GM12891 (cell line): ENCODE data around the gene NDOR1.

Experiments
- PAX5 ChIP-seq: IDR thresholded peaks from 2 replicates; pipeline ENCODE4 v1.6.1; 2011; ENCODE audit warnings: low read length, moderate library complexity, mild to moderate bottlenecking; ENCODE audit not compliant: insufficient read depth, severe bottlenecking
- POLR2A ChIP-seq: IDR thresholded peaks from 2 replicates; pipeline ENCODE4 v1.6.1; 2011; ENCODE audit warnings: low read depth, low read length, control low read depth
- POLR2AphosphoS5 ChIP-seq: IDR thresholded peaks from 2 replicates; pipeline ENCODE4 v1.6.1; 2011; ENCODE audit warnings: low read depth, low read length, control low read depth
- SPI1 ChIP-seq: IDR thresholded peaks from 2 replicates; pipeline ENCODE4 v1.6.1; 2011; ENCODE audit warnings: low read depth, low read length, control low read depth
- TAF1 ChIP-seq: IDR thresholded peaks from 2 replicates; pipeline ENCODE4 v1.6.1; 2011; ENCODE audit warnings: low read depth, low read length, control low read depth

DNA sequence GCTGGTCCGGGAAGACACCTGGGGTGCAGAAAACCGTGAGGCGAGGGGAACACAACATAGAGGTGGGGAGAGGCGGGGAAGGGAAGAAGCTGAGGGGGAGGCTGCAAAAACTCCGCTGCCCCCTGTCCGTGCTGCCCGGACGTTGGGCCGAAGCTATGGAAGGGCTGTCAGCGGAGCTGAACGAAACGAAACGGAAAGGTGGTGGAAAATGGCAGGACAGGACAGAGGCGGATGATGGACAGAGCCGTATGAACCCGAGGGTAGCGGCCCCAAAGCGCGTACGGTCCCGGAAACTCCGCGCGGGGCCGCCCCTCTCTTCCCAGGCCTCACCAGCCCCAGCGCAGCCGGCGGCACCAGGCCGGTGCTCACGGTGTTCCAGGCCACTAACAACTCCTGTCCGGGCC is 17.4 kb upstream of the NDOR1 start:
- no peak for TF ChIP-seq POLR2AphosphoS5
- TF ChIP-seq POLR2A, result no peak
- no peak for TF ChIP-seq TAF1
- TF ChIP-seq PAX5, result no peak
- no peak for TF ChIP-seq SPI1
